Measurements from ENCODE around the gene RFC2.

RFC2 gene

DNA sequence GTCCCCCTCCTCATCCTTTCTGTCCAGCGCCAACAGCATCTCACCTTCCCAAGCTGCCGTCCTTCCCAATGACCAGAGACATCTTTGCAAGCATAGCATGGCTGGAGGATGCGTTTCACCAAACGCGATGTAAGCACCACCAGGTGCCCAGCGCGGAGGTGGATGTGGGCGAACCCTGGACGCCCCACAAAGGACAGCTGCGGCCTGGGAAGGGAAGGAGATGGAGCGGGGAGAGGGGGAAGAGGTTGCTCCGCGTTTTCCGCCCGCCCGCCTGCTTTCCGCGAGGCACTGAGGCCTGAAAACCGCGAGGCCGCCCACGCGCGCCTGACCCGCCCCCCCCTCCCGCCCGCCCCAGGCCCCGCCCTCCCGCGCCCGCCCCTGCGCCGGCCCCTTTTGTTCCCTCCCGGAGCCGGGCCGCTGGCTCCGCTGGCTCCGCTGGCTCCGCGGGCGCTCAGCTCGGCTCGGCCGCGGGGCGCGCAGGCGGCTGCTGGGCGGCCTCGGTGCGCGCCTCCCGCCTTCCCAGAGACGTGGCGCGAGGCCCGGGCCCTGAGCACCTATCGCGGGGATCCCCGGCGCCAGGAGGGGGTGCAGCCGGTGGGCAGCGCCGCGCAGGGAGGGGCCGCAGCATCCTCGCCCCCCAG, 34.9 kb upstream of the RFC2 start, which contains the start of gene CLIP2:
CLIP2 (plus strand) TSS at position 390 of the 641 bp plus-strand sequence. CDS start 28,140 bp downstream, outside the sequence.
- DNase-seq (ENCODE audit: insufficient read length, low spot score): peak; percentile 79
- FAIRE-seq: no peak
- TF ChIP-seq POLR2A (IDR thresholded peaks at IDR 0.05; ENCODE audit: low read depth, low read length): peak; percentile 86

DNA sequence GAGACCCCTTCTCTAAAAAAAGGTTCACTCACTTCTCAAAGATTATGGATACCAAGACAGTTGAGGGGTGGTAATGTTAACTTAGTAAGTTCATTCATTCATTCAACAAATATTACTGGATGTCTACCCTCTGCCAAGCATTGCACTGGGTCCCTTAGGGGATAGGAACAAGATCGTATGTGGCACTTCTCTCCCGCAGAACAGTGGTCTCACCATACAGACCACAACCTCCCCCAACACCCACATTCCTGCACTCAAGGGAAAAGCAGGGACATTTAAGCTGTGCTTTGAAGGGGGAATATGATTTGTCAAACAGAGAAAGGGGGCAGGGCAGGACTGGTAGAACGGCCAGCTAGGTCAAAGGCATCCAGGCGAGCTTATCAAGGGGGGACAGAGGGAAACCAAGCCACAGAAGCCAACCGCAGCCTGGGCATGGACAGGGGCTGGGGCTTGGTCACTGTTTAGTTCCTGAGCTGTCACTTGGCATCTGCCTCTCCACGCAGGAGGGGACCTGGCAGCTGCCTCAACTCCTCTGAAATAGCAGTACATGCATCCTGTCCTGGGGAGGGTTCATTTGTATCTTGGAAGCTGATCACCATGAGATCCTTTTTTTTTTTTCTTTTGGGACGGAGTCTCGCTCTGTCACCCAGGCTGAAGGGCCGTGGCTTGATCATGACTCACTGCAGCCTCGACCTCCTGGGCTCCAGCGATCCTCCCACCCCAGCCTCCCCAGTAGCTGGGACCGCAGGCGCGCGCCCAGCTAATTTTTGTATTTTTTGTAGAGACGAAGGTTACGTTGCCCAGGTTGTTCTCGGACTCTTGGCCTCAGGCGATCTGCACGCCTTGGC, 34.1 kb upstream of the RFC2 start:
- DNase-seq (ENCODE audit: insufficient read length, low spot score) (no peak), FAIRE-seq (no peak)
- no peak for TF ChIP-seq POLR2A (IDR thresholded peaks at IDR 0.05; ENCODE audit: low read depth, low read length)

DNA sequence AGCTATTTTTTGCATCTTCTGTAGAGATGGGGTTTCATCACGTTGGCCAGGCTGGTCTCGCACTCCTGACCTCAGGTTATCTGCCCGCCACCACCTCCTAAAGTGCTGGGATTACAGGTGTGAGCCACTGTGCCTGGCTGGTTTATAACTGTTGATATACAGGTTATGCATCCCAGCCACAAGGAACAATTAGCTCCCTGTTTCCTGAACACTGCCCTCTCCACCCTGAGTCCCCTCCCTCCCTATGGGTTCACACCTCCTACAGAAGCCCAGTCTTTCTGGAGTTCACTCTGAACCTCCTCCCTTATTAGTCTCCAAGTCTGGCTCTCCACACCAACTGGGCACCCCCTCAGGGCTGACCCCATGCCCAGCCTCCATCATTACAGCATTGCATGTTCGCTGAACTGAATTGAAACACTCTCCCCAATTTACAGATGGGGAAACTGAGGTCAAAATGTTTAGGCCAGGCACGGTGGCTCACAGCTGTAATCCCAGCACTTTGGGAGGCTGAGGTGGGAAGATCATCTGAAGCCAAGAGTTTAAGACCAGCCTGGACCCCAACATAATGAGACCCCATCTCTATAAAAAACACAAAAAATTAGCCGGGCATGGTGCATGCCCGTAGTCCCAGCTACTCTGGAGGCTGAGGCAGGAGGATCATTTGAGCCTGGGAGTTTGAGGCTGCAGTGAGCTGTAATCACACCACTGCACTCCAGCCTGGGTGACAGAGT, 33.3 kb upstream of the RFC2 start:
- DNase-seq (ENCODE audit: insufficient read length, low spot score): no peak
- no peak for TF ChIP-seq POLR2A (IDR thresholded peaks at IDR 0.05; ENCODE audit: low read depth, low read length)
- FAIRE-seq: no peak

DNA sequence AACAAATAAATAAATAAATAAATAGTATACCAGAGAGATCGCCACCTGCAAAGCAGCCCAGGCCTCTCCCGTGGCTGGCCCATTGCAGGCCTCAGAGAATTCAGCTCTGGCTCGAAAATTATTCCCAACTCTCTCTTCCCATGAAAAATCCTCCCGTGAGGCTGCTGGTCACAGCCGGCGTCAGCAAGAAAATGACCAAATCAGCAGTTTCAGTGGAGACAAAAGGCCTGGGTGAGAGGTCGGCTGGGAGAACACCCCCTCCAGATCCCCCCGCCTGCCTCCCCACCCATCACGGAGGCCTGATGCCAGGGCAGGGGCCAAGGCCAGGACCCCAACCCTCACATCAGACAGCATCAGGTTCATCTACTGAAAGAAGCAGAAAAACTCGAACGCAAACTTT, 31.9 kb upstream of the RFC2 start:
- FAIRE-seq (no peak), DNase-seq (ENCODE audit: insufficient read length, low spot score) (no peak)
- no peak for TF ChIP-seq POLR2A (IDR thresholded peaks at IDR 0.05; ENCODE audit: low read depth, low read length)

DNA sequence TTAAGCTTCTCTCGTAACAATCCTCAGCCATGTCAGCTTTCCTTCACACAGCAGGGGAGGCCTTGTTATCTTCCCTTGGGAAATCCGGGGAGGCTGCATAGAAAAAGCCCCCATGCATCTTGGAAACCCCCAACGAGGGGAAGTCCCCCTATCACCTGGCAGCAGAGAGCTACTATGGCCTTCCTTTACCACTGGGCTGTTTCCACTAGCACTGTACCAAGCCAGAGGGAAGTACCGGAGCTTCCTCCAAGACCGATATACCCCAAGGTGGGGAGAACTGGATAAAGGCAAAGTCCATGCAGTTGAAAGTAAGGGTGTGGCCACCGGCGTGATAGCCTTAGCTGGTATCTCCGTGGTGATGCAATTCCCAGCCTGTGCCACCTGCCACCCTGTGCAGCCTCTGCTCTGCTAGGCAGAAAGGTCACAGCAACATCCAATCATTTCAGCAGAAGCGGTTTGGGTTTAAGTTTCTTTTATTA, 30.6 kb upstream of the RFC2 start:
- FAIRE-seq: no peak
- TF ChIP-seq POLR2A (IDR thresholded peaks at IDR 0.05; ENCODE audit: low read depth, low read length): no peak
- DNase-seq (ENCODE audit: insufficient read length, low spot score): no peak

DNA sequence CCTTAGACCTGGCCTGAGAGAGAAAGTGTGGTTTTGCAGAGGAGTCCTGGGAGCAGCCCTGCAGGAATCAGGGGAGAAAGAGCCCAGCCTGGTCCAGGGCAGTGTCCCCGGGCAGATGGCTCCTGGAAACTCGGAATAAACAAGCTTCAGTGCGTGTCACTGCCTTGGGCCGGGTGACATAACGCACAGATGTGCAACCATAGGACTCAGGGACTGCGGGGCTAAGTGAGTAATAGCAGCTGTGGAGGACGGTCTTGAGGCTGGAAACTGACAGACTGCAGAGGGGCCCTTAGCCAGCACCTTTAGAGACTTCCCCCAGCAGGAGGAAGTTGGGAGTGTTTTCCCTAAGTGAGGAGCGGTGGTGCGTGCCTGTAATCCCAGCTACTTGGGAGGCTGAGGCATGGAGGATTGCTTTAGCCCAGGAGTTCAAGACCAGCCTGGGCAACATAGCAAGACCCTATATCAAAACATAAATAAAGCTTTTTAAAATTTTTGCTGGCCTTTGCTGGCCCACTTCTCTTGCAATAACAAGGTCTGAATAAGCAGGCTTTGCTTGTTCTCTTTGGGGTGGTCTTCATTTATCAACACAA, 29.8 kb upstream of the RFC2 start:
- DNase-seq (ENCODE audit: insufficient read length, low spot score) (no peak), FAIRE-seq (no peak)
- TF ChIP-seq POLR2A (IDR thresholded peaks at IDR 0.05; ENCODE audit: low read depth, low read length): no peak

DNA sequence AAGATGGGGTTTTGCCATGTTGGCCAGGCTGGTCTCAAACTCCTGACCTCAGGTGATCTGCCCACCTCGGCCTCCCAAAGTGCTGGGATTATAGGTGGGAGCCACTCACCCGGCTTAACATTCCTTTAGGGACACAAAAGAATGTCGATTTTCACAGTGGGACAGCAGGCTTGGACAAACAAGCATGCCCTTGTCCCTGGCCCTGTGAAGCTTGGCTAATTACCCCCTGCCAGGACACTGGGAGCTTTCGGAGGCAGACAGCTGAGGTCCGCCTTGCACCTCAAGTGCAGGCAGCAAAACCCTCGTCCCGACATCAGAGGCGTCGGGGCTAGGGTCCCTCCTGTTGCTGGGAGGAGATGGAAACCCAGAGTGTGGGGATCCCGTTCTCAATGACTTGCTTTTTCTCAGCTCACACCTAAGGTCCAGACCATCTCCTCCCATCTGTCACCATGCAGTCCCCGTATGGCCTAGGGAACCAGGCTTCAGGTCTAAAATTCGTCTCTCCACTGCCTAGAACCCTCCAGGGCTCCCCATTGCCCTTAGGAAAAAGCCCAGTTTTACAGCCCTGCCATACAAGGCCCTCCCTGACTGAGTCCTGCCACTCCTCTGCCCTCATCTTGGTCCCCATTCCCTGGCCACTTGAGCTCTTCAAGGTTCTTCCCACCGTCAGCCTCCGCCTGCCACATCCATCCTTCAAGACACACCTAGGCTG, 28.7 kb upstream of the RFC2 start:
- FAIRE-seq: no peak
- DNase-seq (ENCODE audit: insufficient read length, low spot score): no peak

DNA sequence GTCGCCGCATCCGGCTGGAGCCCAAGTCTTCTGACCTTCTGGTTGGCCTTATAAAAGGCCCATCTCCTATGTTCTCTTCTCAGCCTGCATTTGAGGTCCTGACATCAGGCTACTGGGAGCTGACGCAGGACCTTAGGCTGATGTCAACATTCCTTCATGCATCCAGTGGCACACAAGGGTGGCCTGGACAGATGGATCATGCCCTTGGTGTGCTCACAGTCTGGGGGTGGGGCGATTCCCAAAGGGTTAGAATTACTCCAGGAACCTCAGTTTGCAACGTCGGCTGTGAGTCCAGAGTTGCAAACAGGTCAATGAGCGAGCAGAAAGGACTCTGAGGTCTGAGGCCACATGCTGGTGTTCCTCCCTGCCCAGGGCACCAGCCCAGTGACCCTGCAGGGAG, 26.8 kb upstream of the RFC2 start:
- no peak for FAIRE-seq

More for the DNA sequence above, 28.7 kb upstream of the RFC2 start:
- TF ChIP-seq POLR2A (IDR thresholded peaks at IDR 0.05; ENCODE audit: low read depth, low read length): no peak

DNA sequence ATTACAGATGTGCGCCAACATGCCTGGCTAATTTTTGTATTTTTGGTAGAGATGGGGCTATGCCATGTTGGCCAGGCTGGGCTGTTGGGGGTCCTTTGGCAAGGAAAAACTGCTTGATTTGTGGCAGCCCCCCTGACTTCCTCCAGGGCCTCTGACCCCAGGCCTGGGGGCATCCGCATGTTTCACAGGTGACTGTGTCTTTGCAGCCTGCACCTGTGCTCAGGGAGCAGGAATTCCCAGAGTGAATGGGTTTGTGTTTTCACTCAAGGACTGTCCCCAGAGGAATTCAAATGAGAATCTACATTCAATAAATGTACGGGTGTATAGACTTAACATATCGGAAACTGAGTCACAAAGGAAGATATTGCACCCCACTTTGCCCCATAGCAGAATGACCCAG, 23.4 kb upstream of the RFC2 start:
- no peak for TF ChIP-seq POLR2A (IDR thresholded peaks at IDR 0.05; ENCODE audit: low read depth, low read length)

More for the DNA sequence above, 26.8 kb upstream of the RFC2 start:
- DNase-seq (ENCODE audit: insufficient read length, low spot score): no peak
- TF ChIP-seq POLR2A (IDR thresholded peaks at IDR 0.05; ENCODE audit: low read depth, low read length): no peak

DNA sequence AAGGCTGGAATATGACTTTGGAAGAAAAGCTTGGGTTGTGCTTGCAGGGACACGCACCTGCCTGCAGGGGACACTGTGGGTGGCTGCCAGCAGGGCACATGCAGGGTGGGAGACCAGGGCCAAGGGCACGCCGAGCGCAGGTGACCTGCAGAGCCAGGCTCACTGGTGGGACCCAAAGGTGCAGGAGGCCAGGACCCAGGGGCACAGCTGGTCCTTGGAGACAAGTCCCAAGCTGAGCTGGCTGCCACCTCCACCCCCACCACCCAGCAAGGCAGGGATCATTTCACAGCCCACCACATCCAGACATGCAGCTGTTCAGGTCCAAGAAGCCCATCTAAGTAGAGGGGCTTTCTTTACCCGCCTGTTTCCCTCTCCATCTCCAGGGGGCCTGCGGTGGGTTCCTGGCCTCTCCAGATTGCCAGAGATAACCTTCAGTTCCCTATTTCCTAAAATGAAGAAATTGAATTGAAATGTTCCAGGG, 21.2 kb upstream of the RFC2 start:
- DNase-seq (ENCODE audit: insufficient read length, low spot score): no peak
- no peak for TF ChIP-seq POLR2A (IDR thresholded peaks at IDR 0.05; ENCODE audit: low read depth, low read length)
- no peak for FAIRE-seq

More for the DNA sequence above, 23.4 kb upstream of the RFC2 start:
- no peak for FAIRE-seq
- DNase-seq (ENCODE audit: insufficient read length, low spot score): no peak

DNA sequence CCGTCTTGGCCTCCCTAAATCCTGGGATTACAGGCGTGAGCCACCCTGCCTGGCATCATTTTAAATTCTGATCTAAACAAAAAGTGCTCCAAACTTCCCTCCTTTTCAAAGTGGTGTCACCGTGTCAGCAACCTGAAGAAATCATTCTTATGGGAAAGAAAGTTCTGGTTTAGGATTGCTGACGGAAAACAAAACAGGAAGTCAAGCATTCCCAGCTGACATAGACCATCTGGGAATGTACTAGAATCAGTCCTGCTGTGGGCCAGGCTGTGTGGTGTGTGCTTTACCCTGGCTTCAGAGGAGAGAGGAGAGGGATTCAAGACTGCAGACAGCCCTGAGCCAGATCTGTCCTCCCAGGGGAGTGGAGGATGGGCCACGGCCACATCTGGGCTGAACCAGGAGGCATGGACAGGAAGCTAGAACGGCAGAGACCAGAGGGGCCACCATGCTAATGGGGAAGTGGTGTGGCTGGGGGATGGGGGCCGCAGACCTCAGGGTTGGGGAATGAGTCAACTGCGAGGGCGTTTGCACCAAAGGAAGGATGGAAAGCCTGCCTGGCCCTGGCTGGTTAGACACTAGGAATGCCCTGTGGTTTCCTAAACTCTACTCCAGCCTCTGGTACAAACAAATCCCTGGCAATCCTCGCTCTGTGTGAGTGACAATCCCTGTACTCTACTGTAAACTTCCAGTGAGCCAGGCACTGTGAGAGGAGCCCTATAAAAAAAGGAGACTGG, 18.3 kb upstream of the RFC2 start:
- peak; percentile 60 for TF ChIP-seq POLR2A (IDR thresholded peaks at IDR 0.05; ENCODE audit: low read depth, low read length)
- peak; percentile 76 for DNase-seq (ENCODE audit: insufficient read length, low spot score)
- no peak for FAIRE-seq

DNA sequence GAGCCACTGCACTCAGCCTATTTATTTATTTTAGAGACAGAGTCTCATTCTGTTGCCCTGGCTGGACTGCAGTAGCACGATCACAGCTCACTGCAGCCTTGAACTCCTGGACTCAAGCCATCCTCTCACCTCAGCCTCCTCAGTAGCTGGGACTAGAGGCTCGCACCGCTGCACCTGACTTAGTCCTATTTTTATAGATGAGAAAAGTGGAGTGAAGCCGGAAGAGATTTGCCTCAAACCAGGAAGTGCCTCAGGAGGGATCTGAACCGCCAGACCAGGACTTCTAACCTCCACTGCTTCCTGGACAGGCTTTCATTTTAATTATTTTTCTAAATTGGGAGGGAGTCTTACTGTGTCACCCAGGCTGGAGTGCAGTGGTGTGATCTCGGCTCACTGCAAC, 17.5 kb upstream of the RFC2 start:
- no peak for DNase-seq (ENCODE audit: insufficient read length, low spot score)
- FAIRE-seq: no peak
- TF ChIP-seq POLR2A (IDR thresholded peaks at IDR 0.05; ENCODE audit: low read depth, low read length): no peak
